NCI-H748 (cell line): ENCODE results near the gene FBXL16.
A peak's percentile ranks its signal among the peaks of the same experiment; 100 is the strongest.

Experiments
- DNase-seq: peaks from one replicate; lab custom pipeline; 2025; ENCODE audit not compliant: unreplicated experiment; lab: John Stamatoyannopoulos, UW

FBXL16 gene

DNA sequence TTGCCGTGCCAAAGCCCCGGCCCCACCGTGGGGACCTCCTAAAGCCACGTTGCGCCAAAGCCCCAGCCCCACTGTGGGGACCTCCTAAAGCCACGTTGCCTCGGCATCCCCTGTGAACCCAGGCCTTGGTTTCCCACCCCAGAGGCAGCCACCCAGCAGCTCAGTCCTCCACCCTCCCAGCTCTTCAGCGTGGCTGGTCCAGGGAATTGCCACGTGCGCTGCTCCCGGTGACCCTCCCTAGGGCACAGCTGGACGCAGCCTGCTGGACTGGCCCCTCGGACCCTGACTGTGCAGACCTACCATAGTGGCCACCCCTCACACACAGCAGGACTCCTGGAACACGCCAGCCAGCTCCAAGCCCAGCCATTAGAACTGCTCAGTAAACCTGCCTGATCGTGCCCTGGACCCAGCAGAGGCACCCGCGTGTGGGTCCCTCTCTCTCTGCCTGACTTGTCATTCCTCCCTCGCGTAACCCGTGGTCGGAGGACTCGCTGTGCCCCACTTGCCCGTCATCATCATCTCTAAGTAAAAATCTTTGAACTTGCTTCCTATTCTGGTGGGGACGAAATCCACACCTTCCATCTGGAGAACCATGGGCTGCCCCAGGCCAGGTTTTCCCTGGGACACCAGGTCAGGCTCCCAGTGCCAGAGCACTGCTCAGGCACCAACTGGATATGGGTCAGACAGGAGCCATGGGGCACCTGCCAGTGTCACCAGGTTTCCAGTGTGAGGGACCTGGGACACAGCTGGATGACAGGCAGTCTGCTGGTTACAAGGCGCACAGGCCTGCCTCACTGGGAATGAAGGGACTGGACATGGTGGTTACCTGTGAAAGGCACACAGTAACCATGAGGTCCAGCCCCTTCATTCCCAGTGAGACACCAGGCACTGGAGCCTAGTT, 29.6 kb upstream of the FBXL16 start:
- no peak for DNase-seq

DNA sequence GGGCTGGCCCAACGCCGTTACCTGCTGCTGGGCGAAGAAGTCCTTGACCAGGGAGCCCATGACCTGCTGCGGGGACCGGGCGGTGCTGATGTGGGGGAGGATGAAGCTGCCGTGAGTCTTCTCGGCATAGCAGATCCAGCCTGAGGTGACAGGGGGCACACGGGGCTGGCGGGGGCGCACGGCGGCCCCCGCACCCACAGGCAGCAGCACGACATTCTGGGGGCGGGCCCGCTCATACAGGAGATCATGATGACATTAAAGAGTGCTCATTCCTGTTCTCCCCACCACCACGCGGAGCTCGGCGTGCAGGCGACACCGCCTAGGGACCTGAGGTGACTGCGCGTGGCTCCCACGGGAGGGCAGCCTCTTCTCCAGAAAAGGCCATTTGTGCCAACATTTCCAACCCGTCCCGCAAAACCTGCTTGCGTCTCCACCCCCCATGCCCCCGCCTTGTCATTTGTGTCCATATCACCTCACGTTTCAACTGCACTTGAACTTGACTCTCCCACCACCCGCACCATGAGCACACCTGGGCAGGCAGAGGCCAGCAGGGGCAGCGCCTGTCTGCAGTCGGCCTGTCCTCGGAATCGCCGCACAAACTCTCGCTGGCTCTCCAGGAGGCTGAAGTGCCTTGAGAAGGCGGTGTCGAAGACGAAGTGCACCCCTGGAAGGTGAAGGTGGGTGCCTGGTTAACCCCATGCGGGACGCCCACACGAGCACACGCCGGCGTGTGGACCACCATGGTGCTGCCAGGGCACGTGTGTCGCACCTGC, 28.8 kb upstream of the FBXL16 start:
- DNase-seq = no peak

DNA sequence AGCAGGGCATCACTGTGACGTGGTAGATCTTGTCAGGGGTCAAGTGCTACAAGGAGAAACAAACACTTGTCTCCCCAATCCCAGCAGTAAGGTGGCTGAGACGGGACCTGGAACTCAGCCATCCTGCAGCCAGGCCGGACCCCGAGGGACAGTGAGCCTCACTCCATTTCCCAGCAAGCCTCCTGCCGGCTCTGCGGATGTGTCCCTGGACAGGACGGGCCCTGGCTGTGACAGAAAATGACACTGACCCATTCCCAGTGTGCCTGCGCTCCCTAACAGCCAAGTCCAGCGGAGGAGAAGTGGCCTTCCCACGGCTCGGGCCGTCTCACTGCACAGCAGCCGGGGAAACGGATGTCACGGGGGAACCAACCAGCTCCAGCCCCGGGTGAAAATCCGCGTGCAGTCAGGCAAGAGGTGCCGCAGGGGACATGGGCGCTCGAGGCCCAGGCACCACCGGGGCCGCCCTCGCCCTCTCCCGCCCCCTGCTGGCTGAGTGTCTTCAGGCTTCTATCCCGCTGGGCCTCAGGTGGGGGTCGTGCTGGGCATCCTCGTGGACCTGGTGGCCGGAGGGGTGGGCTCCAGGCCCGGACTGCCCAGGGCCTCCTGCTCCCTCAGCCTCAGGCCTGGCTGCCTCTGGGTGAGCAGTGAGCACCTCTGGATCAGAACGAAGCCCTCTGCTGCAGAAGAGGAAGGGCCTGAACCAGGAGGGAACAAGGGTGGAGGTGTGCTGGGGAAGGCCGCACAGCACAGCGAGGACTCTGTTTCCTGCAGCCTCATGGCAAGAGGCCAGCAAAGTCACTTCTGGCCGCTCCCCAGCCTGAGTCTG, 28.0 kb upstream of the FBXL16 start:
- DNase-seq = no peak

DNA sequence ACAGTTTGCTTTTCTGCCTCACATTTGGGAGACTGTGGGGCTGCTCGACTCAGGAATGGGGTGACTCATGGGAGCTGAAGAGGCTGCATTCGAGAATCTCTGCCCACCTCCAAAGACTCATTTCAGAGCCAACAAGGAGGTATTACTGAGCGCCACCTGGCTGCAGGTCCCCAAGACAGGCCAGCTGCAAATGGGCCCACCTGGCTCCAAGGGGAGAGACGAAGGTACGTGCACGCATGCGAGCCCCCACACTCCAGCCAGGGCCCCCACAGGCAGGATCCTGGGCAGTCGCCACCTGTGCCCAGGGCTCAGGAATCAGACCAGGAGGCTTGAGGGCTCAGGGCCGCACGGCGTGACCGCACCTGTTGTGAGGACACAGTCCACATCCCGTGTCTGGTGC, 27.3 kb upstream of the FBXL16 start:
- DNase-seq = no peak

DNA sequence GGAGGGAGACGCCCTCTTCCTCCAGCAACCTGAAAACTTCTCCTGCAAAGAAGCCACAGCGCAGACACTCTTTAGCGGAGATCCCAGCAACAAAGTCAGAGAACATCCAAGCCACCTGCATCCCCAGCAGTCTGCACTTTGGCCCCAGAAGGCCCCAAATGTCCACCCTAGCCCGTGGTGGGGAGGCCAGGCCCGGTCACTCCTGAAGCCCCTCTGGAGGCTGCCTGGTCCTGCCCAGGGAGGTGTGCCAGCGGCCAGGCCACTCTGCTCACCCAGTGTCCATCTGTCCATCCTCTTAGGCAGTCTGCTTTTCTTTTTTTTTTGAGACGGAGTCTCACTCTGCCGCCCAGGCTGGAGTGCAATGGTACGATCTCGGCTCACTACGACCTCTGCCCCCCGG, 26.7 kb upstream of the FBXL16 start:
- DNase-seq = no peak

DNA sequence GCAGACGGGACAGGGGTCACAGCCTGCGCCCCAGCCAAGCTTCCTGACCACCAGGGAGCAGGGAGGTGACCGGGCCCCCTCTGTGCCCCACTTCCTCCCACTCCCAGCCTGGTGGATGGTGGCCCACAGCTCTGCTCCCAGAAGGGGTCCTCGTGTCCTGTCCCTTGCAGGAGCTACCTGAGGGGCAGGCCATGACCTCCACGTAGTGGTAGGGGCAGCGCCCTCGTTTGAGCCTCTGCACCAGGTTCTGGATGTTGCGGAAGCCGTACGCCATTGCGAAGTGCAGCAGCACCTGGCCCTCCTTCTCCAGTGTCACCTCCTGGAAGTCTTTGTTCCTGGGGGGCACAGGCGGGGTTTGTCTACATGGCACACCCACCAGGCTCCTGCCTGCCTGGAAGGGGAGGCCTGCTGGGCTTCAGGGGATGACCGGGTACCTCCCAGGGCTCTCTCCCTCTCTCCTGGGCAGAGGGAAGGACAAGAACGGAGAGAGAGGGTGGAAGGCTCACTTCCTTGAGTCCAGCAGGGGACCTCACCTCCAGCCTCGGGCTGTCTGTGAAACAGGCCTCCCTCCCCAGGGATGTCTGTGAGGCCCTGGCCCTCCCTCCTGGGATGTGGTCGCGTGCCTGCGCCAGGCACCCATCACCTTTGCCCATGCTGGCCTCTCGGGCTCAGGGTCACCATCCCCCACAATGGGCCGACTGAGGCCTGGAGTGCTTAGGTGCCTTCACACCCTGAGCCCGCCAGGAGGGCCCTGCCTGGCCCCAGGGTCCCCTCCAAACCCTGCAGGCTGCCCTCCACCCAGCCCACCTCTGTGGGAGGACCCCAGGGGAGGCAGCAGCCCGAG, 25.3 kb upstream of the FBXL16 start:
- no peak for DNase-seq

DNA sequence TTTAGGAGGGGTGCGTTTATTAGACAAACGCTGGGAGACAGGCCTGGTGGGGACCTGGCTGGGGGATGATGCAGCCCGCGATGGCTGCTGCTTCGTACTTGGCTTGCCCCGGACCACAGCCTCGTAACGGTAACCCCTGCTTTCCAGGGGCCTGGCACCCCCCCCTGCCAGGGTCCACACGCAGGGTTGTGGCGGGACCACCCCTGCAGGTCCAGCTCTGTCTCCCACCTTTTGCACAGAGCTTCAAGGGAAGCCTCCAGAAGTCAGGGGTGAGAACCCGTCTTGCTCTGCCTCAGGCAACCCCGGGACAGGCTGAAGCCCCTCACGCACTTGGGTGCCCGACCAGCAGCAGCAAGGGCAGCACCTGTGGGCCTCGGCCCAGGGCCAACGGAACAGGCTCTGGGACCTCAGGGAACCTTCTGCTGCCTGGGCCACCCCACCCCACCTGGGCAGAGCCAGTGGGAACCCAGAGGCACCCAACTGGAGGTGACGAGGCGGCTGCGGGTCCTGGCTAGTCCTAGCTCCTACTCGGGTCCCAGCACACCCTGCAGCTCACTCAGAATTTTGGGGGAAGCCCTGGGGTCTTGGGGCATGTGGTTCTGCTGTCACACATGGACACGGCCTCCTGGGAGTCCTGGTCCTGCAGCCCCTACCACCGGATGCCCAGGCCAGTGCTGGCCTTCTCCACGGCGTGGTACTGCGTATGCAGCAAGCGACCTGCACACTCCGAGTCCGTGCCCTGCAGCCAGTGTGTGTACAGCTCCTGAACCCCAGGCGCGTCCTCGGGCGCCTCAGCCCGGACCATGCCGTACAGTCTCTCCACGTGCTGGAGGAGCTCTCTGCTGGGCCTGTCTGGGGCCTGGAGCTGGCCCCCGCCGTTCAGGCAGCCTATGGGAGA, 24.4 kb upstream of the FBXL16 start:
- no peak for DNase-seq

DNA sequence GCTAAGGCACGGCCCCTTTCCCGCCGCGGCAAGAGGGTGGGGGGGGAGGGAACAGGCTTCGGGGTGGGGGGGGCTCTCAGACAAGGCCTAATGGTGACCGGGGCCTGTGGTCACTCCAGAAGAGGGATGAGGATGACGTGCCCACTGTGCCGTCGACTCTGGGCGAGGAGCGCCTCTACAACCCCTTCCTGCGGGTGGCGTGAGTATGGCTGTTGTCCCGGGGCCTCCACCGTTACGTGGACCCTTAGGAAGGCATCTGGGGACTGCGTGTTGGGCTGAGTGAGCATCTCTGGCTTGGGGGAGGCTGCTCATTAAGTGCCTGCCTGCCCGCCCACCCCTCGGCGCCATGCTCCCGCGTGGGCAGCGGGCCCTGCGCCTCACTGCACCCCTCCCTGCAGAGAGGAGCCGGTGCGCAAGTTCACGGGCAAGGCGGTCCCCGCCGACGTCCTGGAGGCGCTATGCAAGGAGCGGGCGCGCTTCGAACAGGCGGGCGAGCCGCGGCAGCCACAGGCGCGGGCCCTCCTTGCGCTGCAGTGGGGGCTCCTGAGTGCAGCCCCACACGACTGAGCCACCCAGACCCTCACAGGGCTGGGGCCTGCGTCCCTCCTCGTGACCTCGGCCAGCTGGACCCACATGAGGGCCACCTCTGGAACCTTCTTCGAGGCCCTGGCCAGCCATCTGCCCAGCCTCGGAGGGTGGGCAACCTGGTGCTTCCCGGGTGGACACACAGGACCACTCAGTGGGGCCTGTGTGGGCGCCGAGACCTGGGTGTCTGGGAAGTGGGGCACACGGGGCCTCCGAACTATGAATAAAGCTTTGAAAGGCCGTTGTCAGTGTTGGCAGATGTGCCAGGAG, 23.5 kb upstream of the FBXL16 start:
- no peak for DNase-seq

DNA sequence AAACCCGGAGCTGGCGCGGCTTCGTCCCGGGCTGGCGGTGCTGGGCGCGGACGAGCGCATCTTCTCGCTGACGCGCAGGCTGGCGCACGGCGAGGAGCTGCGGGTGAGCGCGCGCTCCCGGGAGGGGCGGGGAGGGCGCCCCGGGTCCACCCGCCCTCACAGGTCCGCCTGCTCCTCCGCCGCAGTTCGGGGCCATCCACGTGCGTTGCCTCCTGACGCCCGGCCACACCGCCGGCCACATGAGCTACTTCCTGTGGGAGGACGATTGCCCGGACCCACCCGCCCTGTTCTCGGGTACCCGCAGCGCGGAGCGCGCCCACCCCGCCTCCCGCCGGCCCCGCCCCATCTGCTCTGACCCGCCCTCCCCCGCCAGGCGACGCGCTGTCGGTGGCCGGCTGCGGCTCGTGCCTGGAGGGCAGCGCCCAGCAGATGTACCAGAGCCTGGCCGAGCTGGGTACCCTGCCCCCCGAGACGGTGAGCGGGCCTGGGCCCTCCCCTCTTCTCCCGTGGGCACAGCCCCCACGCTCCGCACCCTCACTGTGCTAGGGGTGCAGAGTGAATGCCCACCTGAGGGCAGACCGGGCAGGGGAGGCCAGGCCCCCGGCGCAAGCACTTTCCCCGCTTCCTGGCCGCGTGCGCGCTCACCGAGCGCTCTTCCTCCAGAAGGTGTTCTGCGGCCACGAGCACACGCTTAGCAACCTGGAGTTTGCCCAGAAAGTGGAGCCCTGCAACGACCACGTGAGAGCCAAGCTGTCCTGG, 22.7 kb upstream of the FBXL16 start:
- DNase-seq = peak; percentile 81

DNA sequence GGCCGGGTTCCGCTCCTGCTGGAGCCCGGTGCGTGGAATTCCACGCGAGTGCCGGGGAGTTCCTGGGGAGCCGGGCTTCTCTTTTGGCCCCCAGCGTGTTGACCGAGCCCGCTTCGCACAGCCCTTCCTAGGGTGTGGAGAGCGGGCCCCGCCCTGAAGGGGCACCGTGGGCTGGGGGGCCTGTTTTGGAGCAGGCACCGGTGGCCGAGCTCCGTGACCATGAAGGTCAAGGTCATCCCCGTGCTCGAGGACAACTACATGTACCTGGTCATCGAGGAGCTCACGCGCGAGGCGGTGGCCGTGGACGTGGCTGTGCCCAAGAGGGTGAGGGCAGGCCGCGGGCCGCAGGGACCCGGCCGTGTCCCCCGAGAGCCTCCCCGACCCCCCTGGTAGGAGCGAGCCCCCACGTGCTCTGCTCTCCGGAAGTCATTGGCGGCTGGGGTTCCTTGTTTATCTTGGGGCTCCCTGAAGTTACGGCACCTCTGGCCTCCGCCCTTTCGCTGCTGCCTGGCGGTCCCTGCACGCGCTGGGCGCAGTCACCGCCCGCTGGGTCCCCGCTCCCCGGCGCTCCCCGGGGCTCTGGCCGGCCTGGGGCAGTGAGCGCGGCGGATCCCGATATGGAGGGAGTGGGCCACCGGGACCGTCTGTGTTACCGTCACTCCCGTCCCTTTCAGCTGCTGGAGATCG, 21.8 kb upstream of the FBXL16 start:
- DNase-seq = no peak

DNA sequence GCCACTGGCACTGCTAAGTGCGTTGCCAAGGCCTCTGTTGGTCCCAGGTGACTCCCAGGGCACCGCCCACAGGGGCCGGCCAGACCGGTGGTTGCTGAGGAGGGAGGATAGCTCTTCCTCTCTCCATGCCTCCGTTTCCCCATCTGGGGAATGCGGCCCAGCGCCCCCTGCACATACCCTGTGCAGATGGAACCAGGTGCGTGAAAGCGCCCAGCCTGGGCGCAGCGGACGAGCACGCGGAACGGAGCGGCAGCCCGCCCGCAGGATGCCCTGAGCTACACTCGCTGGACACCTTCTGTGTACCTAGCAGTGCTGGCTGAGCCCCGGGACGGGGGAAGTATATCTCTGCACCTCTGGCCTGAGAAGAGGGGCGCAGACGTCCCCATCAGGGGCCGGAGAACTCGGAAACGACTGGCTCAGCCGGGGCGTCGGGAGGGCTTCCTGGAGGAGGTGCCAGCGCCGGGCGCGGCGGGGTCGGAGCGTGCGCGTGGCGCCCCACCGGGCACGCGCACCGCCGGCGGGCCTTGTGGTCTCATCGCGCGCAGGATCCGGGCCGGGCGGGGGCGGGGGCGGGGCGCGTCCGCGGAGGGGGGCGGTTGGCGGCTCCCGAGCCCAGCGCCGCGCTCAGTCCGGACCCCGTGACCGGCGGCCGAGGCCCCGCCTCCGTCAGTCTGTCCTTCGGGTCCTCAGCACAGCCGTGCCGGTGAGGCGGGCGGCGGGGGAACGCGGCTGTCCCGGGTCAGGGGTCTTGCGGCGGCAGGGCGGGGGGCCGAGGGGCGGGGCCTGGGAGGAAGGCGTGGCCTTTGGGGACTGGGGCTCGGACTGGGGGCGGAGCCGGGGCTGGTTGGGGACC, 21.1 kb upstream of the FBXL16 start, which contains the start of the genes CCDC78 and HAGHL:
Gene CCDC78 (minus strand): TSS at position 6 of the 853 bp plus-strand sequence. CDS start 76 bp downstream, outside the sequence.
Gene HAGHL (plus strand): TSS at position 669 of the 853 bp plus-strand sequence. CDS start 404 bp downstream, outside the sequence.
- DNase-seq = peak; percentile 72

DNA sequence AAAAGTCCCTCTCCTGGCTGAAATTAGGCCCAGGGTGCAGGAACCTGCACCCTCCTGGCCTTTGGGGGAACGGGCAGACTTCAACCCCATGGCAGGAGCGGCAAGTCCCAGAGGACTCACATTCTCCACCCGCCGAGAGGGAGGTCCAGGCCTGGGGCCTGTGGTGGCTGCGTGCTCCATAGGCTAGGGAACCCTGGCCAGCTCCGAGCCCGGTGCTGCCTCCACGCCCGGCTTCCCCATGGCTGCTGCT, 20.5 kb upstream of the FBXL16 start:
- DNase-seq = no peak

DNA sequence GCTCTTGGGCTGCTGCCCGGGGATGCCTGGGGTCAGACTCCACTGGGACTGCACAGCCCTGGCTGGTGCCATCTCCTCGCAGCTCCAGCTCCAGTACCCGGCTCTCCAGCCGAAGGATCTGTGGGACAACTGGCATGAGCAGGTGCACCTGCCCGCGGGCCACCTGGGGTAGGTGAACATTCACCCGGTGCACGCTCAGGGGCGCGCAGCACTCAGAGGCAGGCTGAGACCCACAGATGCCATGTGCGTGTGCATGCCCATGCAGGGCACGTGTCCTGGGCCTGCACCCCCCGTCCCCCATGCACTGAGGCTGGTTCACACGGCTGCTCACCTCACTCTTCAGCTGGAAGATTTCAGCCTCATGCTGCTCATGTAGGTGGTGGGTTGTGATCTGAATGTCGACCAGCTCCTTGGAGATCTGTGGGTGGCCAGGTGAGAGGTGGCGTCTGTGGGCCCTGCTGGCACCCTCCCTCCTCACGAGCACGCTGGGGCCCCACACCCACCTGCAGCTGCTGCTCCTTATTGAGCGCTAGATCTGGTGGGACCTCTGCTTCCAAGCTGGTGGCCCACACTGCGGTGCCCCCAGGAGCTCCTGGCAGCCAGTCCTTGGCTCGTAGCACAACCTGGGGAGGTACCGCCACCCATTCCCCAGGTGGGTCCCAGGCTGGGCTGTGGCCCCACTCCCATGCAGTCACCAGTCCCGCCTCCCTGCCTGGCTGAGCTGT, 20.0 kb upstream of the FBXL16 start:
- DNase-seq = no peak

DNA sequence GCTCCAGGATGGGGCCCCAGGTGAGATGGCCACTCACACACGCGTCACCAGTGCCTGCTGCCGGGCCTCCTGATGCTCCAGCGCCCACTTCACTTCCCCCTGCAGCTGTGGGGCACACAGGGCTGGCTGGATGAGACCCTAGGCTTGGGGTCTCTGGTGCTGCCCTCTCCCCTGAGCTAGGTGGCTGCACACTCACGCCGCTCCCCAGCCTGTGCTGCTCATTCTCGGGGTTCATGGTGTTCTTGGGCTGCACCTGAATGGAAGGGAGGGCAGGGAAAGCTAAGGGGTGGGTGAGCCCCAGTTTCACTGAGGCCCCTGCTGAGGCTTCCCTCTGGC, 19.4 kb upstream of the FBXL16 start:
- no peak for DNase-seq

DNA sequence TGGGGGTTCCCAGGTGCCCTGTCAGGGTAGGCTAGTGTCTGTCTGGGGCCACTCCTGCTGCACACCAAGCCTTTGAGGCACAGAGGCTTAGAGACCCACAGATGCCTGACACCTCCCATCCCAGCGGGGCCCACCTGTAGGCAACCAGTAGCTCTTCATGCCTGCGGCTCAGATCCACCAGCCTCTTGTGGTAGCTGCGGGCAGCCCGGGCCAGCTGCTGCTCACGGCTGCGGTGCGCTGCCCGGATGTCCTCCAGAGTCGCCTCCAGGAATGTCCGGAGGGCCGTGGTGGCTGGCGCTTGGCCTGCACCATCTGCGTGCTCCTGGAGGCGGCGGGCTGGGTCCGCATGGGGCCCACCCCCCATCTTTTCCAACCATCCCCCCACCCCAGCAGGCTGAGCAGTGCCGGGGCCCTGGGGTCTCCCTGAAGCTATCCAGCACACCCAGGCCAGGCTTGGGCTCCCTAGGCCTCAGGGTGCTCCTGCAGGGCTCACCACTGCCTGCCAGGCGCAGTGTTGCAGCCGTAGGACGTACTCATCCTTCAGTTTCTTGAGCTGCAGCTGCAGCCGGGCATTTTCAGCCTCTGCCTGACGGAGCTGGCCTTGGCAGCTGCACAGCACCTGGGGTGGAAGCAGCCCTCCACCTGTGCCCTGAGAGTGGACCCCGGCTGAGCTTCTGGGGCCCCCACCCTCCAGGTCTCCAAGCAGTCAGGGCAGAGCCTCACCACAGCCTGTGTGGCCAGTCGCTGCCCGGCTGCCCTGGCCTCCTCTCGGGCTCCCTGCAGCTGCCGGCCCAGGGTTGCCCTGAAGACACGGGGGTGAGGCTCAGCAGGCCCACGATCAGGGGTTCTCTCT, 18.8 kb upstream of the FBXL16 start:
- no peak for DNase-seq
